Measurements from ENCODE around the gene TARDBP.

DNA sequence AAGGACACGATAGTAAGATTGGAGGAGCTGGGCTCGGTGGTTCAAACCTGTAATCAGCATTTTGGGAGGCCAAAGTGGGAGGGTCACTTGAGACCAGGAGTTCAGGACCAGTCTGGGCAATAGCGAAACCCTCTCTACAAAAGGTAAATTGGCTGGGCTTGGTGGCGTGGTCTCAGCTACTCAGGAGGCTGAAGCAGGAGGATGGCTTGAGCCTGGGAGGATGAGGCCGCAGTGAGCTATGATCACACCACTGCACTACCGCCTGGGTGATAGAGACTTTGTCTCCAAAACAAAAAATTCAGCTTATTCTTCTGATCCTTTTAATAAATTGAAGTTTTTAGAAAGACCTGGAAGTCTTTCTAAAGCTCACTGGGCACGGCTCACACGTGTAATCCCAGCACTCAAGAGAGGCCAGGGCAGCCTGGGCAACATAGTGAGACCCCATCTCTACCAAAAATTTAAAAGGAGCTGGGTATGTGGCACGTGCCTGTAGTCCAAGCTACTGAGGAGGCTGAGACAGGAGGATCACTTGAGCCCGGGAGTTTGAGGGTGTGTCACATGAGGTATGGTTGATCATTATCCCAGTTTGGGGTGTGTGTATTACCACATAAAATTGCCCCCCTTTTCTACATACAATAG, 19.3 kb downstream of the TARDBP start:
- TF ChIP-seq, protein P1, sequence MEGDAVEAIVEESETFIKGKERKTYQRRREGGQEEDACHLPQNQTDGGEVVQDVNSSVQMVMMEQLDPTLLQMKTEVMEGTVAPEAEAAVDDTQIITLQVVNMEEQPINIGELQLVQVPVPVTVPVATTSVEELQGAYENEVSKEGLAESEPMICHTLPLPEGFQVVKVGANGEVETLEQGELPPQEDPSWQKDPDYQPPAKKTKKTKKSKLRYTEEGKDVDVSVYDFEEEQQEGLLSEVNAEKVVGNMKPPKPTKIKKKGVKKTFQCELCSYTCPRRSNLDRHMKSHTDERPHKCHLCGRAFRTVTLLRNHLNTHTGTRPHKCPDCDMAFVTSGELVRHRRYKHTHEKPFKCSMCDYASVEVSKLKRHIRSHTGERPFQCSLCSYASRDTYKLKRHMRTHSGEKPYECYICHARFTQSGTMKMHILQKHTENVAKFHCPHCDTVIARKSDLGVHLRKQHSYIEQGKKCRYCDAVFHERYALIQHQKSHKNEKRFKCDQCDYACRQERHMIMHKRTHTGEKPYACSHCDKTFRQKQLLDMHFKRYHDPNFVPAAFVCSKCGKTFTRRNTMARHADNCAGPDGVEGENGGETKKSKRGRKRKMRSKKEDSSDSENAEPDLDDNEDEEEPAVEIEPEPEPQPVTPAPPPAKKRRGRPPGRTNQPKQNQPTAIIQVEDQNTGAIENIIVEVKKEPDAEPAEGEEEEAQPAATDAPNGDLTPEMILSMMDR (IDR thresholded peaks at IDR 0.05): no peak
- no peak for TF ChIP-seq POLR2A (IDR thresholded peaks at IDR 0.05)
